Eye (tissue), 1 donor: ENCODE results near the gene TUT1.
"Not testable (repeated sequence)": the region's sequence is repeated elsewhere in the genome, so short reads cannot be mapped to it uniquely, and the experiment has no call there.

ENCODE experiments used
- DNase-seq: peaks from one replicate; pipeline ENCODE4 v3.0.0-alpha.2; 2015

The TUT1 gene, protein sequence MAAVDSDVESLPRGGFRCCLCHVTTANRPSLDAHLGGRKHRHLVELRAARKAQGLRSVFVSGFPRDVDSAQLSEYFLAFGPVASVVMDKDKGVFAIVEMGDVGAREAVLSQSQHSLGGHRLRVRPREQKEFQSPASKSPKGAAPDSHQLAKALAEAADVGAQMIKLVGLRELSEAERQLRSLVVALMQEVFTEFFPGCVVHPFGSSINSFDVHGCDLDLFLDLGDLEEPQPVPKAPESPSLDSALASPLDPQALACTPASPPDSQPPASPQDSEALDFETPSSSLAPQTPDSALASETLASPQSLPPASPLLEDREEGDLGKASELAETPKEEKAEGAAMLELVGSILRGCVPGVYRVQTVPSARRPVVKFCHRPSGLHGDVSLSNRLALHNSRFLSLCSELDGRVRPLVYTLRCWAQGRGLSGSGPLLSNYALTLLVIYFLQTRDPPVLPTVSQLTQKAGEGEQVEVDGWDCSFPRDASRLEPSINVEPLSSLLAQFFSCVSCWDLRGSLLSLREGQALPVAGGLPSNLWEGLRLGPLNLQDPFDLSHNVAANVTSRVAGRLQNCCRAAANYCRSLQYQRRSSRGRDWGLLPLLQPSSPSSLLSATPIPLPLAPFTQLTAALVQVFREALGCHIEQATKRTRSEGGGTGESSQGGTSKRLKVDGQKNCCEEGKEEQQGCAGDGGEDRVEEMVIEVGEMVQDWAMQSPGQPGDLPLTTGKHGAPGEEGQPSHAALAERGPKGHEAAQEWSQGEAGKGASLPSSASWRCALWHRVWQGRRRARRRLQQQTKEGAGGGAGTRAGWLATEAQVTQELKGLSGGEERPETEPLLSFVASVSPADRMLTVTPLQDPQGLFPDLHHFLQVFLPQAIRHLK

DNA sequence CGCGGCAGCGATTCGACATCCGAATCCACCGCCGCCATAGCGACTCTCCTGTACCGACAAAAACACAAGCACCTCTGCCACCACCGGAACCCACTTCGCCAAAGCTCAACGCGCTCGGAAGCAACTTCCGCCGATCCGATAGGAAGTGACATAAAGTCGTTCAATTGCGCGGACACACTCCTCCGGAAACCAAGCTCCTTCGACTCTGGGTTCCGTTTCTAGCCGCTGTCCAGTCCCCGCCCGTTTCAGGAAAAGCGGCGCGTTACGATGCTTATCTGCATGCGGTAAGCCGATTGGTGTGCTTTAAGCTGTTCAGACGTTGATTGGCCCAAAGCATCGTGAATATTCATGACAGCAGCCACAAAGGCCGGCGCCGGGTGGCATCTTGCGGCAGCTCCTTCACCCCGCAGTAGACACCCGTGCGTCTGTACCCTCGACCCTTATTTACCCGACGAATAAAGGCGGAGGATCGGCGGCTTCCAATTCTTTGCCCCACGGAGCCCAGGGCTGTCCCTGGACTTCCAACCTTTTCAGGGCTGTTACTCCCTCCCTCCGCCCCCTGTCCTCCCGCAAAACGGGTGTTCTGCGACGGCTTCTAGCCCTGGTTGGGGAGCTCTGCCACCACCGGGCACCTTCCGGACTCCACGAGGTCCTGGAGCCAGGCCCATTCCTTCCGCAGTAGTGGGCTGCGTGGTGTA, at the start of gene TUT1:
Gene TUT1 (minus strand): TSS at position 76 of the 698 bp plus-strand sequence. CDS start 38 bp downstream, at position 38.
- DNase-seq, result peak; percentile 100

DNA sequence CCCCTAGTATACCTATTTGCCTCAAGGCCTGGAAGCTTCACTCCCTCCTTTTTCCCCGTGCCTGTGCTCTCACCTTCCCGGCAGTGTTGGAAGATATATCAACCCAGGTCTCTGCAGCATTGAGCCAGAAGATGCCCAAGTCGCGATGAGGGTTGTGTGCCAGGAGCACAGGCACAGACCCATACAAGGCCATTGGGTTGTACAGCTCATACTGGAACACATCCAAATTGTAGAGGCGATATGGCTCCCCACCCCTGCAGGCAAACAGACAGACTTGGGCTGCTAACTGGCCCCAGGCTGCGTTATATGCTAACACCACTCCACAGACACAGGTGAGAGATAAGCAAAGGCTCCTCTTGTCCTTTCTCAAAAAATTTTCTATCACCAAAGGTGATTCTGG, 41.2 kb upstream of the TUT1 start:
- DNase-seq, result no peak

DNA sequence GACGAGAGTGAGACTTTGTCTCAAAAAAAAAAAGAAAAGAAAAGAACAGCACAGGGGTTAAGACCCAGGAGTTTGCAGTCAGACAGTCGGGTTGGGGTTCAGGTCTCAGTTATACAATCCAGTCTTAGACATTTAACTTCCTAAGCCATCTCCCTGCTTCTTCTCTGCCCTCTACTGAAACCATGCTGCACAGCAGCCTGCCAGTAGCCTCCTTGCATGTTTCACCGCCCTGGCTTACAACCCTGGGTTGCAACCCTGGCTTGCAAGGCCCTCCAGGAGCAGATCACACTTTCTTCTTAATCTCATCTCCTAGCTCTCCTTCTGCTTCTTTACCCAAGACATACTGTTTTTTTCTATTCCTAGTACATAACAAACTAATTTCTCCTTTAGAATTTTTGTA, 36.4 kb upstream of the TUT1 start:
- DNase-seq, result no peak

DNA sequence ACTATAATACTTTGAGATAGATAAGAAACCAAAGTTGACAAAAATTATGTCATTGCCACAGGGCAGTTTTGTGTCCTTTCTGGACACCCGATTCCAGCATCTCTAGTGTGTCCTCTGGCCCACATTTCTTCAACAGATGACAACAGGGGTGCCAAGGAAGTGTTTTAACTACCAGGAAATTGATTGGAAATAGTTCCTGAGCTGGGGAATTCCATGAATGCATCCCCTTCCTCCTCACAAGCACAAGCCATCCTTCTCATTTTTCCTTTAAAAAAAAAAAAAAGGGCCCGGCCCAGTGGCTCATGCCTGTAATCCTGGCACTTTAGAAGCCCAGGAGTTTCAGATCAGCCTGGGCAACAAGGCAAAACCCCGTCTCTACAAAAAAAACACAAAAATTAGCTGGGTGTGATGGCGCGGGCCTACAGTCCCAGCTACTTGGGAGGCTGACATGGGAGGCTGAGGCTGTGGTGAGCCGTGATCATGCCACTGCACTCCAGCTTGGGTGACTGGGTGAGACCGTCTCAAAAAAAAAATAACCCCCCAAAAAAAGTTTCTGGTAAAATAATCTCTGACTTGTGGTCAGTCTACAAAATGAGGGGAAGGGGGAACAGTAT, 31.3 kb upstream of the TUT1 start:
- no peak for DNase-seq

DNA sequence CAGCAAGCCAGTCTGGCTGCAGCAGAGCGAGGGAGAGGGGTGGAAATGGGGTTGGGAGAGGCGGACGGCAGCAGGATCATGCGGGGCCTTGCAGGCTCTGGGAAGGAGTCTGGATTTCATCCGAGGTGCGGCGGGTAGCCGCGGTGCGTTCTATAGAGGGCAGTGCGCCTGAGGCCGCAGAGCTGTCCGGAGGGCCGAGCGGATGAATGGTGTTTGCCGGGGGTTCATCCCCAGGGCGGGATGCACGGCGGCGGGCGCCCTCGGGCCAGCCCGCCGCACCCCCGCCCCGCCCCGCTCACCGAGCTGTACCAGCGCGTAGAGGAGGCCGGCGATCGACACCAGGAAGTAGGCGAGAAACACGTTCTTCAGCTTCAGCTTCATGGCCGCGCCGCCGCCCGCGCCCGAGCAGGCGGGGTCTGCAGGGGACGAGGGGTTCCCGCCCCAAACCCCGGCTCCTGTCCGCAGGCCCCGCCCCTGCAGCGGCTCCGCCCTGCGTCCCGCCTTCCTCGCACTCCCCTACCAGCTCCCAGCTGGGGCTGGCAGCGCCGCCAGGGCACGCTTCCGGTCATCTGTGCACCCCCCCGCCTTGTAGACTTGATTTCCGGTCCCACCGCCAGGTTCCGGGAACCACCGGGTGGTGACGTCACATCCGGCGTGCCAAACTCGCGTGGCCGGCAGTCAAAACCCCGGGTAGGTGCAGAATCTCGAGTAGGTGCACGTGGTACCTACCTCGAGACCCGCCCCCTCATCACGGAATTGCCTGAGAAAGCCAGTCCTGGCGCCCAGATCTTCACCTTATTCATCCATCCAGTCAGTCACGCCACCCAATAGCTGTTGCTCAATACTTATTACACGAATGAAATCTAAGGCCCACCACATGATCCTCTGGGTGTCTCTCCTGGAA, 30.5 kb upstream of the TUT1 start, which contains the start of gene B3GAT3:
Gene B3GAT3 (minus strand): TSS at position 420 of the 904 bp plus-strand sequence. CDS start 39 bp downstream, at position 381.
- DNase-seq, result peak; percentile 98

DNA sequence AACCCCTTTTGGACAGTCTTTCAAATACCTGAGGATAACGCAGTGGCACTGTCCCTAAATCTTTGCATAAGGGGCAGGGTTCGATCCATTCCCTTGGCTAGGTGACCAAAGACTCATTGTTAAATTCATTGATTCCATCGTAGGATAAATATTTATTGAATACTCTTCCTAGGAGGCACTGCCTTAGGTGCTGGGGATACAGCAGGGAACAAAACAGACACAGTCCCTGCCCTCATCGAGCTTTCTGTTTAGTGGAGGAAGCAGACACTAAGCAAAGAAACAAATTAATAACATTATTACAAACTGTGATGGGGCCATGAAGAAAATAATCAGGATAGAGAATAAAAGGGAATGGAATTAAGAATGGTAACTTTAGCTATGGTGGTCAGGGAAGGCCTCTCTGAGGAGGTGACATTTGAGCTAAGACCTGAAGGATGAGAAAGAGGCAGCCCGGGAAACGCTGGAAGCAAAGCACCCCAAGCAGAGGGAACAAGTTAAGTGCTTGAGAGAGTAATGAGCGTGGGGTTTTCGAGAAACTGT, 29.8 kb upstream of the TUT1 start:
- DNase-seq, result peak; percentile 4

DNA sequence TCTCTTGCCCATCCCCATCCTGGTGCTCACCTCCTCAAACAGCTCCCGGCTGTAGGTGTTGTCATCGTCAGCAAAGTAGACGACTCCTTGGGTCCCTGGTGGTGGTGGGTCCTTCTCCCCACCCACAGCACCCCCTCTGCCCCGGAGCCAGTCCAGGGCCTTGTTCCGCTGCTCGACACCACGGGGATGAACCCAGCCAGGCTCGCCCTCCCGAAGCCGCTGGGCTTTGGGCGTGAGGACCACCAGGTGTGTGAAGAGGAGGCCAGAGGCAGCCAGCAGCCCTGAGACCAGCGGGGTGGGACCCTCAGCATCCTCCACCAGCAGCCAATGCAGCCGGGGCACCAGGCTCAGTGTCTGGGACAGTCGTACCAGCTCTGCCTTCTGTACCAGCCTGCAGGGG, 25.6 kb upstream of the TUT1 start:
- not testable (repeated sequence) for DNase-seq

DNA sequence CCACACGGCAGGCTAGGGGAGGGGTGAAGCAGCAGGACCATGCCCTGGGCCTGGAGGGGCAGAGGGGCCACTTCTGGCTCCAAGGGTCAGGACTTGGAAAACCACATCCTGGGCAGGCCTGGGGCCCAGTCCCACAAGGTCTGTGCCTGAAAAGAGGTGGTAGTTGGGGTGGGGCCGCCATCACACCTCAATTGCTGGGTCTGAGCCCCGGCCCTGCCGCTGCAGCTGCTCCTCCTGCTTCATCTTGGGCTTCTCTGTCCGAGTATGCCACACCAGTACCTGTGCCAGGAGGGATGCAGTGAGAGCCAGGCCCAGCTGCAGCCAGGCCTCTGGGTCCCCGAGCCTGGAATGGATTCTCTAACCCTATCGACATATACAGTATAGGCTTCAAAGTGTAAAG, 24.2 kb upstream of the TUT1 start:
- DNase-seq, result no peak

DNA sequence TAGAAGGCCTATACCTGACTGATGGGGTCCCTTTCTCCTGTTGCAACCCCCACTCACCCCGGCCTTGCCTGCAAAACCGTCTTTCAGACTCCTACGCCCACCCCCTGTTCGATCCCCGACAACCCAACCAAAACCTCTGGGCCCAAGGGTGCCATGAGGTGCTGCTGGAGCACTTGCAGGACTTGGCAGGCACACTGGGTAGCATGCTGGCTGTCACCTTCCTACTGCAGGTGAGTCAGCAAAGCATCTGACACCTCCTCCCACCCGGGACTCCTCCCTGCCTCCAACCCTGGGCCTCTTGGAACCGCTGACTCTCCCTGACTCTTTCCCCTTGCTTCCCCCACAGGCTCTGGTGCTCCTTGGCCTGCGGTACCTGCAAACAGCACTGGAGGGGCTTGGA, 23.0 kb upstream of the TUT1 start:
- DNase-seq, result no peak

DNA sequence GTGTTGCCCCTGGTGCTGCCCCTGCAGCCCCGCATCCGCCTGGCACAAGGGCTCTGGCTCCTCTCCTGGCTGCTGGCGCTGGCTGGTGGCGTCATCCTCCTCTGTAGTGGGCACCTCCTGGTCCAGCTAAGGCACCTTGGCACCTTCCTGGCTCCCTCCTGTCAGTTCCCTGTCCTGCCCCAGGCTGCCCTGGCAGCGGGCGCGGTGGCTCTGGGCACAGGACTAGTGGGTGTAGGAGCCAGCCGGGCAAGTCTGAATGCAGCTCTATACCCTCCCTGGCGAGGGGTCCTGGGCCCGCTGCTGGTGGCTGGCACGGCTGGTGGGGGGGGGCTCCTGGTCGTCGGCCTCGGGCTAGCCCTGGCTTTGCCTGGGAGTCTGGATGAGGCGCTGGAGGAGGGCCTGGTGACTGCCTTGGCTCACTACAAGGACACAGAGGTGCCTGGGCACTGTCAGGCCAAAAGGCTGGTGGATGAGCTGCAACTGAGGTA, 22.0 kb upstream of the TUT1 start:
- no peak for DNase-seq

DNA sequence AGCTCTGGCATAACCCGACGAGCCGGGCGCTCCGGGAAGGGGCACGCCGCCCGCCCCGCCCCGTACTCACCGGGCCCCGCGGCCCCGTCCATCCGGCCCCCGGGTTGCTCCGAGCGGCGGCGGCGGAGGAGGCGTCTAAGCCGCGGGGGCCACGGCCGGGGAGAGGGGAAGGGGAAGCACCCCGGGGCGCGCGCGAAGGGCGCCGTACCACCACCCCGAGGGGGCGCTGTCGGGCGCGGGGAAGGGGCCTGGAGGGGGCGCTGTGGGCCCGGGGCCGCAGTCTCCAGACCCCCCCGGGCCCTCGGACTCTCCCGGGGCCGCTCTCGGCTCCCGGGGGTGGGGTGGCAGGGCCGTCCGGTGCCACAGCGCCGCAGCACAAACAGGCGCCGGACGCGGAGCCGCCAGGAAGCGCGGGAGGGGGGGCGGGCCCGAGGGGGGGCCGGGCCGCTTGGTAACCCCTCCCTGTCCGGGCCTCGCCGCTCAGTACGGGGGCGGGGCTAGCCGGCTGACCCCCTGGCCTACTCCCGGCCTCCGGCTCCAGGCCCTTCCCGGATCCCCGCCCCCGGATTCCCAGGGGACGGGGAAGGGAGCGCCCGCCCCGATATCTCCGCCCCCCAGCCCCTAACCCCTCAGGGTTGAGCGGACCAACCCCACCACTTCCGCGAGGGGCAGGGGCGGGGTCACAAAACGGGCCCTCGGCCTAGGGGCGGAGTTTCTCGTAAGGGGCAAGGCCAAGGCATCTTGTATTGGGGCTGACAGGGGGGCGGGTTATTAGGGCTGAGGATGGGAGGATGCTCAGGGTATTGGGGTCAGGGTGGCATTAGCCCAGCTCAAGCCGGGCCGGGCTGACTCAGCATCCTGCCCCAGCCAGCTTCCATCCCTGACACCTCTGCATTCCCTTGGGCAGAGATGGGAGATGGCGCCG, 21.3 kb upstream of the TUT1 start, which contains the start of the genes EML3 and ROM1:
Gene EML3 (minus strand): TSS at position 410 of the 925 bp plus-strand sequence. CDS start 318 bp downstream, at position 92.
Gene ROM1 (plus strand): TSS at position 892 of the 925 bp plus-strand sequence. CDS start 25 bp downstream, at position 917.
- DNase-seq, result peak; percentile 92

DNA sequence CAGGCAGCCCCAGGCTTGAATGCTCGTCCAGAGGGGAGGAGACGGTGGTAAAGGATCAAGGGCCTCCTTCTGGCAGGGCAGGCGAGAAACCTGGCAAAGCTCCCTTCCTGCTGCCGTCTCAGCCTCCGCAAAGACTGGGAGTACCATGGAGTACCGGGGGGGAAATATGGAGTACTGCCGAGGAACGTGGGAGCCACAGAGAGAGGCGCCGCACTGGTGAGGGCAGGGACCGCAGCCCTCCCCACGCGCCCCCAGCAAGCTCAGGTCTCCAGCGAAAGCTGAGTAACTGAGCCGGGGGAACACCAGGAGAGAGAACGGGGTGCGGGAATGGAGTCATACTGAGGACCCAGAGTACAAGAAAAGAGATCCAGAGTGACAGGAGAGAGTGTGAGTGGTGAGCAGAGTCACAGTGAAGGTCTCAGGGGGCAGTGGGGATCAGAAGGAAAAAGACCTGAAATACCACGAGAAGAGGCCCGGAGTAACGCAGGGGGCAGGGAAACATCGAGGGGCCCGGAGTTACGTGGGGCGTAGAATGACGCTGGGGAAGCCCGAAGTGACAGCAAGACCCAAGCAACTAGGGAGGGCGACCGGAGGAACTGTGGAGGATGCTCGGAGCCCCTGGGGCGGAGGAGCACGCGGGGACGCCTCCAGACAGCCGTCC, 20.5 kb upstream of the TUT1 start:
- peak; percentile 74 for DNase-seq

DNA sequence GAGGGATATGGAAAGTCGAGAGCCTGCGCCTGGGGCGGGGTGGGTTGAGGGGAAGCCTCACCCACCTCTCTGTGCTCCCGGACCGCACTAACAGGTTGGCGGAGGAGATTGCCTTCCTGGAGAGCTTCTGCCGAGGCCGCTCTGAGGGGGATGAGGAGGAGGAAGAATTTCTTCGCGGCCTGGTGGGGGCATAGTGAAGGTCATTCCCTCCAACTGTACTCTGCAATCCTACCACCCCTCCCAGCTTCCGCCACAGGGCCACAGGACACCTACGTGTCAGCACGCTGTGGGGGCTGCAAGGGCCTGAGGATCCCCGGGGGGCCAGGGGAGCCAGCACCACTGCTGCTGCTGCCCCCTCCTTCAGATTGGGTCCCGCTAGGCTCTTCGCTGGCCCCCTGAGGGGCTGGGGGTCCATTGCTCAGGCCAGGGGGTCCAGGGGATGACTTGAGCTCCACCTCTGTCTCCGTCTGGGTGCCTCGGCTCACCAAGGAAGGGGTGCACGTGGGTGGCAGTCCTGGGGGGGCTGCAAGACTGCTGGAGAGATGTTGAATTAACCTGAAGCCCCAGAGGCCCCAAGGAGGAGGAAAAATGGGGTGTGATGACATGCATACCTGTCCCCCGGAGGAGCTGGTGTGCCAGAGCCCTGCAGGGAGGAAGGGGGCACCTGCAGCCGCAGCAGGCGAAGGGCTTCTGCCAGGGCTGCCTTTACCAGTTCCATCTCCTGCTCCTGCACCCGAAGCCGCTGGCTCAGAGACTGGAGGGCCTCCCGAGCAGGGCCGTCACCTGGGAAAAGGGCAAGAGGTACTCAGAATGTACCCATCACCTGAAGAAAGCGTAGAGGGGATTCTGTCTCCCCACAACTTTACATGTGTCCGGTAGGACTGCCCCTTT, 19.7 kb upstream of the TUT1 start:
- no peak for DNase-seq

DNA sequence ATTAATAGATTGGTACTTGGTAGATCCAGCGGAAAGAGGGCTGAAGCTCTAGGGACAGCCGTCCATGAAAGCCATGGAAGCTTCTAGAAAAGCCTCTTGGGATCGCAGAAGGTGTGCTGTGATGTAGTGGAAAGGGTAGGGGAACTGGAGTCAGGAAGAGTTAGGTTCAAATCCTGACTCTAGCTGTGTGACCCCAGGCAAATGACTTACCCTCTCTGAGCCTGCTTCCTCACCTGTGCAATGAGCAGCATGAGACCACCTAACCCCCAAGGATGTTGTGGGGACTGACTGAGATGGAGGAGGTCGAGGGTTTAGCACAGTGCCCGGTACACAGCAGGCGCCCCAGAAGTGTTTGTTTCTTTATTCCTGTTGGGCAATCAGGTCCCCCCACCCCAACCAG, 19.1 kb upstream of the TUT1 start:
- no peak for DNase-seq

DNA sequence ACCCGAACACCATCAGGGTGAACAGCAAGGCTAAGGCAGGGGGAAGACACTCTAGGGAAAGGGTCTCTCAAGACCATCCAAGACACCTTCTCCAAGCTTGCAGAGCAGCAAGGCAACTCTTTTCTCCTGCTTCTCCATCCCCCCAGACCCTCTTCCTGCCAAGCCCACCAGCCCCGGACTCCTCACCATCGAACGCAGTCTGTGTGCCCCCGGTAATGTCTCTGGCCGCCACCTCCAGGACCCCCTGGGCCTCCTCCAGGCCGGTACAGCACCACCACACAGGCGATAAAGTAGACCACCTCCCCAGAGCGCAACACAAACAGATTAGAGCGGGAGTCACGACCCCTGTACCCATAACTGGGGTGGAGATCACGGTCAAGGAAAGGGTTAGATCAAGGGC, 17.5 kb upstream of the TUT1 start:
- DNase-seq, result no peak

DNA sequence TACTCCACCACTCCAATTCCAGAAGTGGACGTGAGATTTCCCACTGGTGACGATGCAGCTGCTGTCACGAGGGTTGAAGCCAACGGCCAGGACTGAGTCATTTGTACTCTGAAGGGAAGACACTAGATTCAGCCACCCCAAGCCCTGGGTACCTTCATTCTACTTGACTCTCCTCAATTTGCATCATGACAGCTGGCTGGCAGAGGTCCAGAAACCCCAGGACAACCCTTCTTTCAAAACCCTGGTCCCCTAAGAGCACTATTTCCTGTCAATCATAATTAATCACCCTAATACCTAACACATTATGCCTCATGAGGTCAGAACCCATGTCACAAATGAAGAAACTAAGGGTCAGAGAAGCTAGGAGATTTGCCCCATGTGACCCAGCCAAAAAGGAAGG, 16.4 kb upstream of the TUT1 start:
- no peak for DNase-seq

DNA sequence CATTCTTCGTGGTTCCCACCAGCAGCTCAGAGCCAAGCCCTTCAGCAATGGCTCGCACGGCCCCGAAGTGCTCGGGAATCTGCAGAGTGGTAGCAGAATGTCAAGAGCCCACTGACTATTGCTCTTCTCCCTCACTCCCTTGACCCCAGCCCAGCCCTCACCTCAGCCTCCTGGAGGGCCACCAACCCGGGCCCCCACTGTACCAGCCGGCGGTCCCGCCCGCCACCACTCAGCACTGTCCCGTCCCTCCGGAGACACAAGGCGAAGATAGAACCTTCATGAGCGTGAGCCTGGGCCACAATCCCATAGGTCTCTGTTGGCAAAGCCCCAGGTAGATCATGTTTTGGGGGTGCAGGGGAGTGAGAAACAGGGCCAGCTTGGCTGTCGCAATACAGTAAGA, 14.6 kb upstream of the TUT1 start:
- DNase-seq, result no peak

DNA sequence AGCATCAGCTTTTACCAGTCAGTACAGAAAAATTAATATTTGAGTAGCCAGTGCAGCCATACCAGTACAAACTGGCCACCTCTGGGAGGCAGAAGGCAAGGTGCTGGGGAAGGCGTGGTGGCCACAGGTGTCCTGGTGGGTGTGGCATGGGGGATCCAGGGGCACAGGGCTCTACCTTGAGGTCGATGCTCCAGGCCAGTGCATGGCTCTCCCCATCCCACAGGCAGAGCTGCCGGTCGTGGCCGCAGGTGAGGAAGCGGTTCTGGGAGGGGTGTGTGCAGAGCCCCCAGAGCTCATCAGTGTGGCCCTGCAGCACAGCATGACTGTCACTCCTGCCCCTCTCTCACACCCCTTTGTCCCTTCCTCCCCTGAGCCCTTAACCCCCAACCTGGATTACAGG, 14.1 kb upstream of the TUT1 start:
- no peak for DNase-seq
